ENCODE data around the gene COL8A1.
A peak's percentile ranks its signal among the peaks of the same experiment; 100 is the strongest.

COL8A1 gene

DNA sequence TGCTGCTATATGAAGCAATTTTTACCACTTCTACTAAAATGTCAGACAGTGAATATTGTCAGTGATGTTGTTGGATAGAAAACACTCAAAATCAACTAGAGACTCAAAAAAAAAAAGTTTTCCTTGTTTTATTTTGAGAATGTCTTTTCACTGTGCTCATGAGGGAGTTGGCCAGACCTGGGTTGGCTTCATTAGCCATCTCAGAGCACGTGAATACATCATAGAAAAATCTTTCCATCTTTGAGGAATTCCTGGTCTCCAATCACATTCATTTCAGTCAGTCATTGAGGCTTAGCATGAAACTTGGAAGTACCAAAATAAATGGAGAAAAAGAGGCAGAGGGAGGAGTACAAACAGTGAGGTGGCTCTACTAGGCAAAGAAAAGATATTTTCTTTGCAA is 121.6 kb downstream of the COL8A1 start:
- DNase-seq = no peak

DNA sequence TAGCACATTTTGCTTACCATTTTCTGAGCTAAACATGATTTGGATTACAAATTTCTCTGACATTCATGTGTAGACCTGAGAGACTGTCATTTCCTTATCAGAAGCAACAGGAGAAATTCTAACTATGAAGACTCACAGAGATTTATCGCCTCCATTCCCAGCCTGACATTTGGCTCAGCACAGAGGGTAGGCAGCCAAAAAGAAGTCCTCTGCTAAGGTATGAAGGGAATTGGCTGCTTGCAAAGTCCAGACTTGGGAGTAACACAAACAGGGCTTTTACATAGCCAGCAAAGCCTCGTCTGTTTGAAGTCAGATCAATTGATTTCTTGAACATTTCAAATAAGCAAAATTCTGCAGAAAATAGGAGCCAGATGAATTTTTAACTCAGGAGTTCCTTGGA is 122.2 kb downstream of the COL8A1 start:
- no peak for DNase-seq

DNA sequence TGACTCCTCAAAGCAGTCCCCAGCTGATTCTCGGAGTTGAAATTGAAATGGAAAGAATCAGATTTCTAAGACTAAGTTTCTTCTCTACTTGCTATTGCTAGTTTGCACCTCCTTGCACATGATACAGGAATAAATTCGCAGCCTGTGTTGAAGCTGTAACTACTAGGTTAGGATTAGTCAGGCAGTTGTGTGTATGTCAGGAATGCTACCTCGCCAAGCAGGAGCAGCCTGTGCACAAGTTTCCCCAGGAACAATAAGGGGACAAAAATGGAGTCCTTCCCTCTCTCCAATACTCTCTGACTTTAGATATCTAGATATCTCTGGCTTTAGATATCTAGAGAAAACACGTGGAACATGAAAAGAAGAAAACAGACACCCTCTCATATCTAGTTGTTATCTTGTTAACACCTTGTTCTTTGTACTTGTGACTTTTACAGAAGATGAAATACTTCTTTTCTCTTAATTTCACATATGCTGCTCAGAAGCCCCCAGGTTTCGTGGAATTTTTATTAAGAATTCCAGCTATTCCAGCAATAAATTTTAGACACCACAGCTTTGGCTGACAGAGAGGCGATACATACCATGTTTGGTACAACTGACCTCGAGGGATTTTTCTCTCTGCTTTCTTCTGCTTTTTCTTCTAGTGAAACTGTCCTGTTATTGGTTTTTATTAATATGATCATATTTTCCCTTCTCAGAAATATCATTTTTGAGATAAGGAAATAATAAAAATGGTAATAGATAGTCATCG is 123.2 kb downstream of the COL8A1 start:
- DNase-seq = no peak

DNA sequence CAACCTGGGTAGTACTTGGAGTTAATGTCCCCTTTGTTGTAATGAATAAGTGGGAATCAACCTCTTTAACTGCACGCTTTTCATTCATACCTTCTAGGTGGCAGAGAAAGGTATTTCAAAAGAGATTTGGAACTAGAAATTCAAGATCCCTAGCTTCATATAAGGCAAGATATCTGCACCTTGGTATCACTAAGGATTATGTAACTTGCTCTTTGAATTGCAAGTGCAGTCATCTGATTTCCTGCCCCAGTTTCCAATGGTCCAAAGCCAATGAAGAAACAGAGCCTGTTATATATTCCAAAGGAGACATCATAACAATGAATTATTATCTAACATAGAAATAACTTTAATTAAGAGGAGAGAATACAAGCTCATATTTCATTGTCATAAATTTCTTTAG is 124.5 kb downstream of the COL8A1 start:
- DNase-seq = no peak

DNA sequence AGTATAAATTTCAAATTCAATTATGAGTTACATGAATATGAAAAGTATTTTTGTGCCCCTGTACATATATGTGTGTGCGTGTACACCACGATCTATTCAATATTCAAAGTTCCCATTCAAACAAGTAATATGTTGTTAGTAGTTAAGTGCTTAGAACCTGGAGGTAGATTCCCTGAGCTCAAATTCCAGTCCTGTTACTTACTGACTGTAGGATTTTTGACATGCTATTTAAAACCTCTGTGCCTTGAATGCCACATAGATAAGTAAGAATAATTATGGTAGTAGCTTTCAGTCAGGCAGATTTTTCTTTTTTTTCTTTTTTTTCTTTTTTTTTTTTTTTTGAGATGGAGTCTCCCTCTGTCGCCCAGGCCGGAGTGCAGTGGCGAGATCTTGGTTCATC is 126.0 kb downstream of the COL8A1 start:
- no peak for DNase-seq

DNA sequence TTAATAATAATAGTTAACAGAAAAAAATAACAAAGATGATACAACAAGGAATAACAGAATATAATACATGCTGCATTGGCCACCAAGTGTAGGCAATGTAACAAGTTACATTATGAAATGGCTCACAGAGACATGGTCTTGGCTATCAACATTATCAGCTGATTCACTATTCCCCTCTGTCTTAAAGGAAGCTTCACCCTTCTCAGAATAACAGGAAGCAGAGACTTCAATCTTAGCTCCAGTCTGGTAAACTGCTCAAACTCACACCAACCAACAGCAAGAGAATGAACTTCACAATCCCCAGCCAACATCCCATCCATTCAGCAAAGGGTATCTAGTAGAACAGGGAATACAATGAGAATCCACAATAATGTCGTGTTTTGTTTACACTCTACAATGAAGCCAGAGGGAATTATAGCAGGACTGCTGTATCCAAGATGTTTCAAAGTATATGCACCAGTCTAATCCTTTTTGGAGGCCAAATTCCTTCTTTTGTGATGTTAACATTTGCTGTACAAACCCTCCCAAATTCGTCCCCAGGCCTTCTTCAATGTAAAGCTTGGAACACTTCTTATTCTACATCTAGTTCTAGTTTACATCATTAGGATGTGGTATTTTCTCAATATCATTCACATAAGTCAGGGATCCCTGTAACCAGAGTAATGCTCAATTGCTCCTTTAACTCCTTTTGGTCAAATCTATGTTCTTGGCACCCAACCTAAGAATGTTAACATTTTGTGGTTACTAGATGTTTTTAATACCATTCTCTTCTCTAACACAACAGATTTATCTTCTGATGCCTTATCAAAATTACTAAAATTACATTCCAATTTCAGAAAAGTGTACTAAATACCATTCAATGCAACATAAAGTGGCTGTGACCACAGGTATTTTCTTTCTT is 126.9 kb downstream of the COL8A1 start:
- DNase-seq = no peak

DNA sequence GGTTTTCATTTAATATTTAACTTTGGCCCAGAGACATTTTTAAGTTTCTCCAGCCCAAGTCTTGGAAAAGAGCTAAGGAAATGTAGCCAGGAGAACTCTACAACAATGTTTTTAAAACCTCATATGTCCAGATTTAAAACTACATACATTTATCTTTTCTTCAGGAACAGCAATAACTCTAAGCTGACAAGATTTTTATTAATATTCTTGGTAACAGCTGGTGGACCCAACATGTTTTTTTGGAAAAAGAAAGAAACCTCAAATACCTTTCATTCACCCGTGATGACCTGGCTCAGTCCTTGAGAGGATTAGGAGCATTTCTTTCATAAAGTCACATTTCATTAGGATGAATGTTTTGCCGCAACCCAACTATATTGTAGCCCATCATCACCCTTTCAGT is 128.9 kb downstream of the COL8A1 start:
- DNase-seq = no peak

DNA sequence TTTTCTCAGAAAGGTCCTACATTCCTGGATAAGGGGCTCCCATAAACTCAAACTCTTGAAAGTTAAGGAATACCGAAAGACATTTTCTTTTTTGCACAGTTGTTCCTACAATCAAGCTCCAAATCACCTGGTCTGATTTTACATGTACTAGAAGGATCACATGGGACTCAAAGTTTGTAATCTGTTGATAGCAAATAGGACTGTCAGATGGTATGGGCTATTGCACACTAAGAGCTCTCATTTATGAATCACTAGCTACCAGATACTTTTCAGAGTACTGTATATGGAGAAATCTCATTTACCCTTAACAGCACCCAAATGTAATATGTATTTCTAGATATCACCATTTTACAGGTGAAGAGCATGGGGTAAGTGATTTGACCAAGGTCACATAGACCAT is 129.7 kb downstream of the COL8A1 start:
- no peak for DNase-seq

DNA sequence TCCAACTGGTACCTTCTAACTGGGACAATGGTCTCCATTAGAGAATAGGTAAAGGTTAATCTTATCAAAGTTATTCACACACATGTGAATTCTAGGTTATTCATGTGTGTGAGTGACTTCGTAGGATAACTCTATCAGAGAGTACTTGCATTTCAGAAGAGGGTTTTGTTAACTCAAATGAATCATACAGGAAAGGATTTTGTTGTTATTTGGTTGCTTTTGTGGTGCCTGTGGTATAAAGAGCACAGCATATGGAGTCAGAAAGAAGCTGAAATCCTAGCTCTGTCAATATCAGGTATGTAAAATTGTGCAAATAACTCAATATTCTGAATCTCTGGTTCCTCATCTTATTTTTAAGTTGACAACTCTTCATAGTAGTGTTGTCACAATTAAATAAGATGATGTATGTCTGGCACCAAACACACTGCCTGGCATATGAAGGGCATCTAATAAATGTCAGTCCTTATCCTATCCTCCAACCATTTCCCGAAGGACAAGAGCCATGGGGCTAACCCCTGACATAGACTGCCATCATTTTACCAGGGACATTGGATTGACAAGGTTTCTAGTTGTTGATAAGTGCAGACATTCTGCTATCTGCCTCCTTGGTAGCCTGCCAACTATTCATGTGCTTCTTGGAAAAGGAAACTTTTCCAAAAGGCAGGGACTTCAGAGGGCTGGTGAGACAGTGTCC is 130.6 kb downstream of the COL8A1 start:
- no peak for DNase-seq

DNA sequence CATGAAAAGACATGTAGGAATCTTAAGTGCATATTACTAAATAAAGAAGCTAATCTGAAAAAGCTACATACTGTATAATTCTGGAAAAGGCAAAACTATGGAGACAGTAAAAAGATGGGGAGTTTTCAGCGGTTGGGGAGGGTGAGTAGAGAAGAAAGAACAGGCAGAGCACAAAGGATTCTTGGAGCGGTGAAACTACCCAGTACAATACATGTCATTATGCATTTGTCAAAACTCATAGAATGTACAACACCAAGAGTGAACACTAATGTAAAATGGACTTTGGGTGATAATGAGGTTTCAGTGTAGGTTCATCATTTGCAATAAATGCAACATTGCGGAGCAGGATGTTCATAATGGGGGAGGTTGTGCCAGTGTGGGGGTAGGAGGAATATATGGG is 133.8 kb downstream of the COL8A1 start:
- no peak for DNase-seq

DNA sequence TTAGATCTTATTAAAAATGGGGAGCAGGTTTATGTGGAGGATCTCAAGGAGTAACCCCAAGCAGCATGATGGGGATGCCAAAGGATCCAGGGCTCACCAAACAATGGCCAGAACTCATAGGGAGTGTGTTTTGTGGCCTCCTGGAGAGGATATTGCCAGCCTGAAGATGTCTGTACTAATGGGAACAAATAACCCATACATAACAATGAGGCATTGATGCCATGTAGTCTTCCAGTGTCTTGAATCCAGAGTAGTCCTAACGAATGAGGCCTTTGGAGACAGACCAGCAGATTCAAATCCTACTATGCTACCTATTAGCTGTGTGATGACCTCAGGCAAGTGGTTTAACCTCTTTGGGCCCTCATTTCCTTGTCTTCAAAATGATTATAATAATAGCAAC is 134.3 kb downstream of the COL8A1 start:
- DNase-seq = no peak

DNA sequence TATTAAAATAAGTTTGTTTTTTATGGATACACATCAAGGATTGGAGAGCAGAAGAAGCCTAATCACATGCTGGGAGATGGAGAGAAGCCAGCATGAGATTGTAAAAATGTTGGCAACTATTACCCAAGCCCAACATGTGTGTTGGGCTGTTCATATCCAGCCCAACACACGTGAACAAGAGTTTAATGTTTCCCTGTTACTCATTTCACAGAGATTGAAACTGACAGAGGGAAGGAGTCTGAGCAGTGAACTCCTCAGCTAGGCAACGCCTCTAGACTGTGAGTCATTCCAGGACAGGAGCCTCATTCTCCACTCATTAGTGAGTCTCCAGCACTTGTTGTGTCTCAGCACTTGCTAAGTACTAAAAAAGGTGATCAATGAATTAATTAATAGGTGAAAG is 136.1 kb downstream of the COL8A1 start:
- no peak for DNase-seq

DNA sequence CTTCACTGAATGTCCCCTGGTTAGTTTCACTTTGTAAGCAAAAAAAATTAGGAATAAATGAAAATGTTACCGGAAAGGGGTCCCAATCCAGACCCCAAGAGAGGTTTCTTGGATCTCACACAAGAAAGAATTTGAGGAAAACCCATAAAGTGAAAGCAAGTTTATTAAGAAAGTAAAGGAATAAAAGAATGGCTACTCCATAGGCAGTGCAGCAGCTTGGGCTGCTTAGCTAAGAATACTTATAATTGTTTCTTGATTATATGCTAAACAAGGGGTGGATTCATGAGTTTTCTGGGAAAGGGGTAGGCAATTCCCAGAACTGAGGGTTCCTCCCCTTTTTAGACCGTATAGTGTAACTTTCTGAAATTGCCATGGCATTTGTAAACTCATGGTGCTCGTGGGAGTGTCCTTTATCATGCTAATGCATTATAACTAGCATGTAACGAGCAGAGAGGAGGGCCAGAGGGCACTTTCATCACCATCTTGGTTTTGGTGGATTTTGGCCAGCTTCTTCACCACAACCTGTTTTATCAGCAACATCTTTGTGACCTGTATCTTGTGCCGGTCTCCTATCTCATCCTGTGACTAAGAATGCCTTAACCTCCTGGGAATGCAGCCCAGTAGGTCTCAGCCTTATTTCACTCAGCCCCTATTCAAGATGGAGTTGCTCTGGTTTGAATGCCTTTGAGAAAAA is 138.3 kb downstream of the COL8A1 start:
- DNase-seq = no peak

DNA sequence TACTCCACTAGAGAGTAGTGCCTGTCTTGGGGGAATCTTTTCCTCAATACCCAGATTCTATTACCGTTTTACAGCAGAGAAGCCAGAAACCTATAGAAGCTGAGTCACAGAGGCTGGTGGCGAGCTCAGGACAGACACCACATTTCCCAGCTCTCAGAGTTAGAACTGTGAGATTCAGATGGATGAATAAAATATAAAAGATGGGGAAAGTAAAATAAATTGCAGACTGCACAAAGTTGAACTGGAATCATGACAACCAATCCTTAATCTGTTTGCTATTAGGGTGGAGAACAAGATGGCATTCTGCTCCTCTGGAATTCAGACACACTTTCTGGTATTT is 138.8 kb downstream of the COL8A1 start:
- no peak for DNase-seq

DNA sequence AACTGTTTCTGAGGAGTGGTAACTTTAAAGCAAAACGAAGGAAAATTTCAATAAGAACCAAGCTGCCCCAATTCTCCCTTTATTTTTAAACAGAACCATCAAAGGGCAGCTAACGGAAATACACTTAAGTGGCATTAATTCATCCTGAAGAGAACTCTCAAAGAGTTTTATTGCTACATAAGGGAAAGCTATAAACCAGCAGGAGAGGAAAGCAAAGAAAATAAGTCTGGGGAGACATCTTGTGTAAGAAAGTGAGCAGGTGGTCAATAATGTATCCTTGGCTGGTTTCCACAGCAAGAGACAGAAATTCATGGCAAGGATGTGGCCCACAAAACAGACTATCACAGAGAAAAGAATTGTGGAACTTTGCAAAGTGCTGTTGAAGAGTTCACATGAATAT is 139.3 kb downstream of the COL8A1 start:
- no peak for DNase-seq

DNA sequence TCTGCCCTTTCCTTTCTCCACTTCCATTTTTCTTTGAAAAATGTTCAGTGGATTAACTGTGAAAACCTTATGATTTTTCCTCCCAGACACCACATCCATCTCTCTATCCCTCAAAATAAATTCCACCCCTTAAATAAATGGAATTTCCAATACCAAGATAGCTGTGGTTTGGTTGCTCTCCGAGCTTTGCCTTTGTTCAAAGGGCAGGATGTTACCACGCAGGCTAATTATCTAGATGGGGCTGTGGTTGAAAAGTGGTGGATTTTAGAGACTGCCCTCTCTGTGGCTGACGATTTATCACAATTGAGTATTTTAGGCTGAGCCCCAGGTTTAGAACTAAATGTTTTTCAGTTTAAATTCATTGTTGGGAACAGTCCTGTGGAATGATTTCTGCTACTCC is 142.4 kb downstream of the COL8A1 start:
- no peak for DNase-seq

DNA sequence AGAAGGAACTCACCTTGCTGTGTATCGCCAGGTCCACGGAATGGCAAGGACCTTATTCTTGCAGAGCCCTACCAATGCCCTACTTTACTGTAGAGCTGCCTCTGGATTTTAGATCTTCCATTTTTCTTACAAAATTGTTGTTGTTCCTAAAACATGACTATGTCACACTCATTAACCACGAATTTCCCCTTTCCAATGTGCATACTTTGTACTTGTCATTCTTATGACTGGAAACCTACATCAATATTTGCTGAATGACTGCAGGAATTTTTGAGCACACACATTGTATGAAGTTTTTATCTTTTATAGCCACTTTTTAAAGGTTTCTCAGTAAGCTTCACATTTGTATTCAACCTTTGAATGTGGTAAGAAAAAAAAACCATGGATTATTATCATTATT is 143.4 kb downstream of the COL8A1 start:
- no peak for DNase-seq

DNA sequence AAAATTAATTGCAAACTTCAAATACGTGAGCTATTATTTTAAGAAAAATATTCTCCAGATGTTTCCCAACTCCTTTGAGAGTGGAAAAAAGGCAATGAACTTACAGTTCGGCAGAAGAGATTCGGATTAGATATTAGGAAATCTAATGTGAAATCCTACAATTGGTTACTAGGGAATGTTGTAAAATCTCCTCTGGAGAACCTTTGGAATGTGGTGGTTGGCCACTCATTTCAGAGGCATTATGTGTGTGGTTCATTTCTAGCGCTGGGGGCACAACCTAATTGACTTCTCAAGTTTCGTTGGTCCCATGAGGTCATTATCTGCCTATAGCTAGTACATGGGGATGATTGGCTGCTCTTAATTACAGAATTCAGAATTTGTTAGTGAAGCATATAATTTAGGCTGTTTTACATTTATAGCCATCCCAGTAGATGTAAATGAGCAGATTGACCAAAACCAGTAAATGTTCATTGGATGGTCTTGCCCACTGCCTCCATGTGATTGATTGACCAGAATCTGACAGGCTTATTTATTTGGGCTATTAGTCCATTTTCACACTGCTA is 144.7 kb downstream of the COL8A1 start:
- DNase-seq = no peak

DNA sequence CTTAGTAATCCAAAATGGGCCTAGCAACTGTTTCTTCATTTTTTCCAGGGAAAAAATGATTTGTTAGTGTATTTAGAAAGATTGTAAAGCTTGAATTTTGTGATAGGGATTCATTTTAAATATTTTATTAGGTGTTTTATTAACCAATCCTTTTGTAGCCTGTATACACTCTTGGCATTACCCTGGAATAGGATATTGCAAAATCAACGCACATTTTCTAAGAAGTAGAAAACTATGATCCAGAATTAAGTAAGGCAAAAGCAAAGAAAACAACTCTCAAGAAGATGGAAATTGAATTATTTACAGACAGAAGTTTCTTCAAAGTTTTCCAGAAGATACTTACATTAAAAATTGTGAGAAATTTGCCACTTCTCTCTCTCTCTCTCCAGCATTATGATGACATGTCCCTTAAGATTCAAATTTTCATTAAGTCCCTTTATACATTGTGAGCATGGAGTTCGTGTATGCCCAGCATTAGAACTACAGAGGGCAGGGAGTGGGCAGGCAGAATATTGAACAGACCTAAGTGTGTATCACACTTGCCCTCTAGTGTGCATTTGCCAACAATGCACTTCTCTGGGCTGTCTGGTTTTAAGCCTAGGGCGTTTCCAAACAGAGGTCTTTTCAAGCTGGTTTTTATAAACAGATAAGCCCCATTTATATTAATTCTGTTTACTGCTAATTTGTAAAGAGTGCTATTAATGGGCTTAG is 150.8 kb downstream of the COL8A1 start:
- DNase-seq = peak in 11 of 56 donors; percentile 1 to 36 (median 9)

DNA sequence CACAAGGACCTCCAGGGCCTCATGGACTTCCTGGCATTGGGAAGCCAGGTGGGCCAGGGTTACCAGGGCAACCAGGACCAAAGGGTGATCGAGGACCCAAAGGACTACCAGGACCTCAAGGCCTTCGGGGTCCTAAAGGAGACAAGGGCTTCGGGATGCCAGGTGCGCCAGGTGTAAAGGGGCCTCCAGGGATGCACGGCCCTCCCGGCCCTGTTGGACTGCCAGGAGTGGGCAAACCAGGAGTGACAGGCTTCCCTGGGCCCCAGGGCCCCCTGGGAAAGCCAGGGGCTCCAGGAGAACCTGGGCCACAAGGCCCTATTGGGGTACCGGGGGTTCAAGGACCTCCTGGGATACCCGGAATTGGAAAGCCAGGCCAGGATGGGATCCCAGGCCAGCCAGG is 156.1 kb downstream of the COL8A1 start:
- DNase-seq = no peak

DNA sequence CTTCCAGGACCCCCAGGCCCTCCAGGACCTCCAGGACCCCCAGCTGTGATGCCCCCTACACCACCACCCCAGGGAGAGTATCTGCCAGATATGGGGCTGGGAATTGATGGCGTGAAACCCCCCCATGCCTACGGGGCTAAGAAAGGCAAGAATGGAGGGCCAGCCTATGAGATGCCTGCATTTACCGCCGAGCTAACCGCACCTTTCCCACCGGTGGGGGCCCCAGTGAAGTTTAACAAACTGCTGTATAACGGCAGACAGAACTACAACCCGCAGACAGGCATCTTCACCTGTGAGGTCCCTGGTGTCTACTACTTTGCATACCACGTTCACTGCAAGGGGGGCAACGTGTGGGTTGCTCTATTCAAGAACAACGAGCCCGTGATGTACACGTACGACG is 157.2 kb downstream of the COL8A1 start:
- no peak for DNase-seq
